Heart right ventricle (tissue), 16 donors: Measurements from ENCODE around the gene MEI1. TPM values are rescaled to one million over a fixed set of nuclear protein-coding genes. Genes with fewer than 3 reads are reported as not detected.
A peak's percentile ranks its signal among the peaks of the same experiment; 100 is the strongest.
"Not testable (repeated sequence)": the region's sequence is repeated elsewhere in the genome, so short reads cannot be mapped to it uniquely, and the experiment has no call there.

Experiments
- ATAC-seq, 8 donors: fragments of 200-7000 bp; cut with Tn5 transposase; one replicate each; pipeline ENCODE4 v1.9.1; 2020; ENCODE audit warnings: mild to moderate bottlenecking in 8 of 8, moderate library complexity in 8 of 8, moderate number of reproducible peaks in 1 of 8
- DNase-seq, 2 donors: peaks; one replicate each; pipeline ENCODE4 v3.0.0-alpha.2; 2020
- H3K27ac ChIP-seq, 10 donors: fragments of 200-600 bp; sonication (generic) in 2 of 10; one replicate each; pipeline versions ENCODE4 v1.5.0 to v1.8.0; 2020 to 2022; ENCODE audit warnings: mild to moderate bottlenecking in 3 of 10
- H3K27me3 ChIP-seq, 7 donors: fragments of 200-600 bp; one replicate each; pipeline ENCODE4 v1.8.0; 2021 to 2022; ENCODE audit warnings: mild to moderate bottlenecking in 2 of 7
- H3K36me3 ChIP-seq, 9 donors: fragments of 200-600 bp; sonication (generic) in 1 of 9; one replicate each; pipeline versions ENCODE4 v1.5.0 to v1.8.0; 2020 to 2022; ENCODE audit warnings: mild to moderate bottlenecking in 2 of 9
- H3K4me1 ChIP-seq, 9 donors: fragments of 200-600 bp; sonication (generic) in 1 of 9; one replicate each; pipeline versions ENCODE4 v1.5.0 to v1.8.0; 2020 to 2022; ENCODE audit warnings: mild to moderate bottlenecking in 4 of 9
- H3K4me3 ChIP-seq, 10 donors: fragments of 200-600 bp; sonication (generic) in 2 of 10; one replicate each; pipeline versions ENCODE4 v1.5.0 to v1.8.0; 2020 to 2022; ENCODE audit warnings: mild to moderate bottlenecking in 7 of 10, moderate library complexity in 2 of 10
- H3K9me3 ChIP-seq, 11 donors: fragments of 200-600 bp in 10 of 11; sonication (generic) in 2 of 11; one replicate each; pipeline versions ENCODE4 v1.5.0 to v1.8.0; 2013 to 2022; ENCODE audit warnings: mild to moderate bottlenecking in 2 of 11, control low read depth in 1 of 11, moderate library complexity in 1 of 11
- CTCF ChIP-seq, 9 donors: fragments of 200-600 bp; sonication (generic) in 2 of 9; IDR thresholded peaks; one replicate each; pipeline versions ENCODE4 v1.5.0 to v1.8.0; 2021 to 2022; ENCODE audit warnings: antibody characterized with exemption in 9 of 9, mild to moderate bottlenecking in 5 of 9, moderate library complexity in 1 of 9
- WGBS, 2 donors: extraction: QIAGEN DNeasy Blood & Tissue Kit; methylation state at CpG; one replicate each; pipeline ENCODE4 v1.1.7; 2013; ENCODE audit warnings: inconsistent platforms in 1 of 2; 5-methylcytosine and 5-hydroxymethylcytosine counted together
- intact Hi-C, 10 donors: fragments of 100-400 bp; cut with DNase I; formaldehyde crosslinking; loops; one replicate each; pipeline versions ENCODE4 v1.11.1 to v1.14.2; 2022
- polyA plus RNA-seq, 2 donors: library from polyadenylated mRNA; stranded (reverse); fragments of 200-250 nt; gene quantifications; one replicate each; pipeline ENCODE4 v1.2.3, GENCODE V29; 2013
- total RNA-seq, 10 donors: library from RNA; stranded (reverse); fragmentation: NEBNext Ultra II Directional in 3 of 10; extraction: Animal tissue kit (Norgen Biotek cat#: 25700) in 3 of 10; gene quantifications; one replicate each; pipeline versions ENCODE4 v1.2.1 to v1.2.4, GENCODE V29; 2021 to 2023
- donor health status: Arrhythmogenic right ventricular cardiomyopathy.
- donor health status: ischemic (EF 13 %, LVEDD 7.1; RV severe dilation, severe dysfunction).
- donor health status: healthy with polysubstance abuse.
- donor health status: DM: no; HTN: yes; CAD: no.
- donor health status: DM: no; HTN: no; CAD: no.
- donor health status: ischemic (EF 25% LVEDD 6.9; RV normal size, moderate dysfunction).
- donor health status: ischemic (EF 25% LVEDD 5.7; RV mildly dilated, moderate dysfunction).
- donor health status: healthy.
- donor health status: DM: yes; HTN: yes; CAD: no.
- donor health status: Ischemic cardiomyopathy.
- donor health status: ischemic (EF 35%, LVEDD 5.7; RV mildly dilated, moderate dysfunction).
- donor health status: nonischemic (EF 11% LVEDD 7.7; RV severe dilation, severe dysfunction).
- donor health status: DM: yes; HTN: yes; CAD: no.
- donor health status: PGD.
- donor health status: ischemic (EF 29% LVEDD 5.4; RV normal size, mild dysfunction).
- donor health status: nonischemic (EF 23%, LVEDD 6.1; RV moderate dilation, normal function).

MEI1 gene
- total and polyA plus RNA-seq, 12 donors: 0.37 to 1.9 (median 0.71) TPM; not detected in 3

GRCh38 chr22:41659941-41660340 lies 39.4 kb upstream of the MEI1 start:
- no peaks in the 10 kb centered on the region for H3K27me3 ChIP-seq
- H3K4me1 ChIP-seq: peaks cover 0 to 20% (median 3%) of the 10 kb centered on the region in 9 donors
- H3K27ac ChIP-seq: peak overlapping the region in 9 of 10 donors; percentile 31 to 80 (median 63)
- peaks cover 4 to 100% (median 80%) of the 10 kb centered on the region in 9 donors for H3K36me3 ChIP-seq
- intact Hi-C loops: no loop called here
- DNase-seq: peak; percentile 27 to 29
- H3K4me3 ChIP-seq: no peak overlapping the region
- H3K9me3 ChIP-seq: no peaks in the 10 kb centered on the region
- TF ChIP-seq CTCF (IDR thresholded peaks at IDR 0.05): no peak
- WGBS, 2 donors: 42 to 72% methylated on average over 1 of the region's 1 CpG
- peak; percentile 39 to 80 (median 68) for ATAC-seq

GRCh38 chr22:41660416-41660815 lies 38.9 kb upstream of the MEI1 start:
- Histone ChIP-seq H3K4me3 (no peak overlapping the region), H3K27ac (peak overlapping the region; percentile 31 to 80 (median 59)), H3K9me3 (no peaks in the 10 kb centered on the region), H3K36me3 (peaks cover 4 to 100% (median 79%) of the 10 kb centered on the region in 9 donors), H3K27me3 (no peaks in the 10 kb centered on the region), H3K4me1 (peaks cover 0 to 20% (median 5%) of the 10 kb centered on the region in 9 donors)
- WGBS, 2 donors: 40 to 69% methylated on average over 3 of the region's 3 CpGs
- peak; percentile 59 to 94 (median 88) for ATAC-seq
- no peak for TF ChIP-seq CTCF (IDR thresholded peaks at IDR 0.05)
- intact Hi-C loops: no loop called here
- peak in 1 of 2 donors; percentile 69 for DNase-seq

- ATAC-seq (no peak), DNase-seq (no peak)
- no peak for TF ChIP-seq CTCF (IDR thresholded peaks at IDR 0.05)
- no peak overlapping the region for H3K4me3 ChIP-seq
- peak overlapping the region; percentile 31 to 80 (median 59) for H3K27ac ChIP-seq
- H3K9me3 ChIP-seq: no peaks in the 10 kb centered on the region
- H3K4me1 ChIP-seq: peaks cover 0 to 20% (median 5%) of the 10 kb centered on the region in 9 donors
- intact Hi-C loops: no loop called here
- WGBS, 2 donors: 64 to 69% methylated on average over 3 of the region's 3 CpGs
- H3K36me3 ChIP-seq: peaks cover 4 to 96% (median 79%) of the 10 kb centered on the region in 9 donors
- H3K27me3 ChIP-seq: no peaks in the 10 kb centered on the region
Observed at GRCh38 chr22:41661088-41661487, 38.2 kb upstream of the MEI1 start.

GRCh38 chr22:41661713-41662112 lies 37.6 kb upstream of the MEI1 start:
- peaks cover 0 to 25% (median 9%) of the 10 kb centered on the region in 9 donors for H3K4me1 ChIP-seq
- no peak for ATAC-seq
- no peak overlapping the region for H3K4me3 ChIP-seq
- no peak for DNase-seq
- intact Hi-C loops: no loop called here
- WGBS, 2 donors: 92 to 93% methylated on average over 2 of the region's 2 CpGs
- no peak for TF ChIP-seq CTCF (IDR thresholded peaks at IDR 0.05)
- H3K27ac ChIP-seq: peak overlapping the region in 4 of 10 donors; percentile 55 to 80 (median 64)
- H3K9me3 ChIP-seq: no peaks in the 10 kb centered on the region
- H3K36me3 ChIP-seq: peaks cover 4 to 89% (median 73%) of the 10 kb centered on the region in 9 donors
- no peaks in the 10 kb centered on the region for H3K27me3 ChIP-seq

GRCh38 chr22:41663594-41663993 lies 35.7 kb upstream of the MEI1 start:
- Histone ChIP-seq H3K36me3 (peaks cover 0 to 71% (median 54%) of the 10 kb centered on the region in 9 donors), H3K4me1 (peaks cover 0 to 40% (median 15%) of the 10 kb centered on the region in 9 donors)
- H3K4me3 ChIP-seq, H3K27ac ChIP-seq, H3K9me3 ChIP-seq, ATAC-seq, H3K27me3 ChIP-seq, intact Hi-C loops, DNase-seq: not testable (repeated sequence)
- 82% methylated on average over 9 of the region's 9 CpGs for WGBS, 2 donors
